HG03378 (cell line): Measurements from ENCODE around the gene CHST5.

ENCODE experiments used
- ATAC-seq: cut with Tn5 transposase; IDR thresholded peaks from one replicate; pipeline ENCODE4 v1.9.1; 2021; ENCODE audit warnings: mild to moderate bottlenecking, moderate library complexity; ENCODE audit not compliant: unreplicated experiment

Gene CHST5

DNA sequence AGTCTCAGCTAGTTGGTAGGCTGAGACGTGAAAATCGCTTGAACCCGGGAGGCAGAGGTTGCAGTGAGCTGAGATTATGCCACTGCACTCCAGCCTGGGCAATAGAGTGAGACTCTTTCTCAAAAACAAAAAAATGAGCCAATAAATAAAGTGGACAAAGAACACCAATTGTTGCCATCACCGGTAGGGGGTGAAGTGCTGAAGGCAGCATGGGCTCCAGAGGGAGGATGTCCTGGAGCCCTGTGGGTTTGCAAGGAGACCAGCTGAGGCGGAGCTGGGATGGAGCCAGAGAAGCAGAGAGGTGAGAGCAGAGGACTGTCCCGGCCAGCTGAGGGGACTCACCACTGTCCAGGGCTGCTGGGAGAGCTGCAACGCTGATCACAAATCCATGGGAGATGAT lies 54.4 kb downstream of the CHST5 start:
- ATAC-seq = no peak

DNA sequence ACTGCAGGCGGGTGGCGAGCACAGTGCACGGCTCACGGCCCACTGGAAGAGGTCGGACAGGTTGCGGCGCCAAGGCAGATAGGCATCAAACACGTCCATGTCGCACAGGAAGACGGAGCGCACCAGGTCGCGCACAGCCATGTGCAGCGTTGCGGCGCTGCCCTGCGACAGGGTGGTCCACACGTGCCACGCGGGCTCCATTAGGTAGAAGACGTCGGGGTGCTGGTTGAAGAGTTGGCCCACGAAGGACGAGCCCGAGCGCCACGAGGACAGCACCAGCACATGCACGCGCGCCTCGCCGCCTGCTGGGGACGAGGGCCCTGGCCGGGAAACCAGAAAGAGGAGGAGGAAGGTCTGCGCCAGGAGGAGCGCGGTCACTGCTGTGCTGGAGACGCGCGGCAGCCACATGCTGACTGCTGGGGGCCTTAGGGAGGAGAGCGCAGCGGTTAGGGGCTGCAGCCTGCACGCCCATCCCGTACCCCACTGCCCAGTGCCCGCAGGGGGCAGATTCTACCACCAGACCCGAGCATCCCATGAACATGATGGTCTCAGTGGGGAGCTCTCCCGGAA lies 56.4 kb downstream of the CHST5 start:
- no peak for ATAC-seq
